ENCODE data around the gene KRTAP12-3. TPM values are rescaled to one million over a fixed set of nuclear protein-coding genes. Genes with fewer than 3 reads are reported as not detected.

The KRTAP12-3 gene
- total and polyA plus RNA-seq, 2 donors (not counting 1 experiment from before 2014, with no cell fraction given) = not detected

GRCh38 chr21:44615466-44615865 is 42.3 kb upstream of the KRTAP12-3 start:
- ChIA-PET CTCF (interaction anchor here (0.6 kb wide), 1 partner anchor 479 kb away, joined by 3 read pairs; no protein-coding TSS in a partner anchor), POLR2A (no interaction called here)
- Histone ChIP-seq H3K9me3 (ENCODE audit: control extremely low read depth in 1 of 3, control insufficient read depth in 2 of 3, insufficient read depth in 1 of 3, low read length in 2 of 3) (peaks cover 0 to 39% (median 12%) of the 10 kb centered on the region in 3 donors), H2AFZ (ENCODE audit: insufficient read depth, low read depth, low read length, poor library complexity, severe bottlenecking) (no peak overlapping the region), H3K9ac (ENCODE audit: low read length) (no peak overlapping the region), H3K36me3 (replicated peaks in 1 of 2; ENCODE audit: control extremely low read depth in 1 of 2, control insufficient read depth in 1 of 2, extremely low read depth in 1 of 2, insufficient read depth in 2 of 2, low read length in 1 of 2) (no peaks in the 10 kb centered on the region), H3K4me1 (ENCODE audit: control insufficient read depth in 2 of 2, insufficient read depth in 2 of 2, low read length in 2 of 2) (peaks cover 11 to 13% of the 10 kb centered on the region in 2 donors), H3K27me3 (replicated peaks in 1 of 4; ENCODE audit: control extremely low read depth in 1 of 4, control insufficient read depth in 3 of 4, insufficient read depth in 4 of 4, low read length in 3 of 4) (peaks cover 0 to 3% (median 1%) of the 10 kb centered on the region in 4 experiments), H4K20me1 (ENCODE audit: control insufficient read depth, insufficient read depth, low read length, poor library complexity, severe bottlenecking) (no peaks in the 10 kb centered on the region), H3K4me2 (replicated peaks; ENCODE audit: low read depth, low read length, poor library complexity, severe bottlenecking) (no peak overlapping the region), H3K4me3 (ENCODE audit: control extremely low read depth in 1 of 5, extremely low read depth in 1 of 5, insufficient read depth in 1 of 5, low read depth in 2 of 5, low read length in 4 of 5) (no peak overlapping the region), H3K27ac (ENCODE audit: low read length in 2 of 2) (no peak overlapping the region), H3K79me2 (ENCODE audit: control insufficient read depth, insufficient read depth, low read length) (no peaks in the 10 kb centered on the region)
- H3K27ac Mint-ChIP-seq = no peak overlapping the region
- peaks cover 4% of the 10 kb centered on the region for H3K27me3 Mint-ChIP-seq
- H3K4me1 Mint-ChIP-seq = peaks cover 14% of the 10 kb centered on the region
- DNase-seq = no peak
- H3K4me3 Mint-ChIP-seq = no peak overlapping the region
- 82% methylated on average over 3 of the region's 8 CpGs for WGBS (ENCODE audit: insufficient coverage)
- intact Hi-C loops (cut with micrococcal nuclease) = no loop called here
- no peak for ATAC-seq (ENCODE audit: low read depth)
- no peak for TF ChIP-seq EZH2 (IDR thresholded peaks at IDR 0.05; ENCODE audit: borderline replicate concordance, insufficient read depth, low read depth, low read length, poor library complexity, severe bottlenecking)
- TF ChIP-seq CTCF (IDR thresholded peaks at IDR 0.05) = no peak
- peaks cover 14% of the 10 kb centered on the region for H3K9me3 Mint-ChIP-seq (ENCODE audit: insufficient read depth)

GRCh38 chr21:44615911-44616590 is 41.7 kb upstream of the KRTAP12-3 start:
- POLR2A ChIA-PET = no interaction called here
- Histone ChIP-seq H3K4me1 (ENCODE audit: control insufficient read depth in 2 of 2, insufficient read depth in 2 of 2, low read length in 2 of 2) (peaks cover 11 to 13% of the 10 kb centered on the region in 2 donors), H3K9me3 (ENCODE audit: control extremely low read depth in 1 of 3, control insufficient read depth in 2 of 3, insufficient read depth in 1 of 3, low read length in 2 of 3) (peaks cover 0 to 36% (median 9%) of the 10 kb centered on the region in 3 donors), H3K9ac (ENCODE audit: low read length) (no peak overlapping the region), H3K4me2 (replicated peaks; ENCODE audit: low read depth, low read length, poor library complexity, severe bottlenecking) (no peak overlapping the region), H3K79me2 (ENCODE audit: control insufficient read depth, insufficient read depth, low read length) (no peaks in the 10 kb centered on the region), H2AFZ (ENCODE audit: insufficient read depth, low read depth, low read length, poor library complexity, severe bottlenecking) (no peak overlapping the region), H3K4me3 (ENCODE audit: control extremely low read depth in 1 of 5, extremely low read depth in 1 of 5, insufficient read depth in 1 of 5, low read depth in 2 of 5, low read length in 4 of 5) (no peak overlapping the region), H3K27ac (ENCODE audit: low read length in 2 of 2) (no peak overlapping the region), H3K27me3 (replicated peaks in 1 of 4; ENCODE audit: control extremely low read depth in 1 of 4, control insufficient read depth in 3 of 4, insufficient read depth in 4 of 4, low read length in 3 of 4) (peaks cover 0 to 3% (median 1%) of the 10 kb centered on the region in 4 experiments), H3K36me3 (replicated peaks in 1 of 2; ENCODE audit: control extremely low read depth in 1 of 2, control insufficient read depth in 1 of 2, extremely low read depth in 1 of 2, insufficient read depth in 2 of 2, low read length in 1 of 2) (no peaks in the 10 kb centered on the region), H4K20me1 (ENCODE audit: control insufficient read depth, insufficient read depth, low read length, poor library complexity, severe bottlenecking) (no peaks in the 10 kb centered on the region)
- Mint-ChIP-seq H3K9me3 (ENCODE audit: insufficient read depth) (peaks cover 18% of the 10 kb centered on the region), H3K4me1 (peaks cover 14% of the 10 kb centered on the region), H3K27ac (no peak overlapping the region), H3K4me3 (no peak overlapping the region), H3K27me3 (peaks cover 4% of the 10 kb centered on the region)
- TF ChIP-seq CTCF (IDR thresholded peaks at IDR 0.05) (no peak), EZH2 (IDR thresholded peaks at IDR 0.05; ENCODE audit: borderline replicate concordance, insufficient read depth, low read depth, low read length, poor library complexity, severe bottlenecking) (no peak)
- ATAC-seq (ENCODE audit: low read depth) = no peak
- DNase-seq = no peak
- 86% methylated on average over 17 of the region's 17 CpGs for WGBS (ENCODE audit: insufficient coverage)
- CTCF ChIA-PET = no interaction called here
- intact Hi-C loops (cut with micrococcal nuclease) = no loop called here
